HFF-Myc (cell line): ENCODE data around the gene HCAR3.

Source experiments
- DNase-seq: peaks from one replicate; pipeline ENCODE4 v3.0.0-alpha.2; 2011; ENCODE audit warnings: low read depth; ENCODE audit errors: extremely low read depth
- H3K4me3 ChIP-seq: replicated peaks from 2 replicates; pipeline ENCODE4 v1.5.1; 2011; ENCODE audit warnings: low read depth, mild to moderate bottlenecking, control low read depth, low read length
- CTCF ChIP-seq: IDR thresholded peaks from 2 replicates; pipeline ENCODE4 v1.5.1; 2012; ENCODE audit warnings: mild to moderate bottlenecking, low read depth, low read length, control low read depth; ENCODE audit errors: missing control alignments

Gene HCAR3

GRCh38 chr12:122747224-122748135, 30.9 kb upstream of the HCAR3 start:
- DNase-seq, result no peak

GRCh38 chr12:122743895-122744525, 27.4 kb upstream of the HCAR3 start:
- H3K4me3 ChIP-seq, result no peak overlapping the region
- no peak for TF ChIP-seq CTCF
- DNase-seq, result no peak

More at GRCh38 chr12:122747224-122748135, 30.9 kb upstream of the HCAR3 start:
- H3K4me3 ChIP-seq, result no peak overlapping the region
- TF ChIP-seq CTCF, result no peak

- no peak for DNase-seq
- TF ChIP-seq CTCF, result no peak
These were observed 23.7 kb upstream of the HCAR3 start for GRCh38 chr12:122740351-122740750.

GRCh38 chr12:122738571-122738970, 22.0 kb upstream of the HCAR3 start:
- no peak for TF ChIP-seq CTCF
- no peak overlapping the region for H3K4me3 ChIP-seq
- DNase-seq, result no peak

More at GRCh38 chr12:122740351-122740750, 23.7 kb upstream of the HCAR3 start:
- H3K4me3 ChIP-seq, result no peak overlapping the region

- no peak for TF ChIP-seq CTCF
- no peak overlapping the region for H3K4me3 ChIP-seq
- DNase-seq, result no peak
These were observed 16.0 kb upstream of the HCAR3 start for GRCh38 chr12:122732611-122733010.

- no peak overlapping the region for H3K4me3 ChIP-seq
- no peak for DNase-seq
- no peak for TF ChIP-seq CTCF
These were observed 15.6 kb upstream of the HCAR3 start for GRCh38 chr12:122732170-122732569.
